Measurements from ENCODE around the gene EML6.

DNA sequence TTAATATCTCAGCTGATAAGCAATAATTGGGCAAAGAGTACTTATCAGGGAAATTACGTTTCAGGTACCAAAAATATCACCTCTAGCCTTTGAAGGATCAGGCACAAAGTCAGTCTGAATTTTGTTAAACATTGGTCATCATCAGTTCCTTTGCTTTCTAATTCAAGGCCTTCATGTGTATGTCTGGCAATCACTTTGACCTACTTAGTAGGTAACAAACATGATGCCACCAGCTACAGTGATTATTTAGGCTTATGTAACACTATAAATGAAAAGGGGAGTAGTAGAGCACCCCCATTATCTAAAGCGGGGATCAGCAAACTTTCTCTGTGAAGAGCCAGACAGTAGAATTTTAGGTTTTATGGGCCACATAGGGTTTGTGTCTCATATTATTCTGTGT lies 251.7 kb downstream of the EML6 start:
- TF ChIP-seq, protein P1, sequence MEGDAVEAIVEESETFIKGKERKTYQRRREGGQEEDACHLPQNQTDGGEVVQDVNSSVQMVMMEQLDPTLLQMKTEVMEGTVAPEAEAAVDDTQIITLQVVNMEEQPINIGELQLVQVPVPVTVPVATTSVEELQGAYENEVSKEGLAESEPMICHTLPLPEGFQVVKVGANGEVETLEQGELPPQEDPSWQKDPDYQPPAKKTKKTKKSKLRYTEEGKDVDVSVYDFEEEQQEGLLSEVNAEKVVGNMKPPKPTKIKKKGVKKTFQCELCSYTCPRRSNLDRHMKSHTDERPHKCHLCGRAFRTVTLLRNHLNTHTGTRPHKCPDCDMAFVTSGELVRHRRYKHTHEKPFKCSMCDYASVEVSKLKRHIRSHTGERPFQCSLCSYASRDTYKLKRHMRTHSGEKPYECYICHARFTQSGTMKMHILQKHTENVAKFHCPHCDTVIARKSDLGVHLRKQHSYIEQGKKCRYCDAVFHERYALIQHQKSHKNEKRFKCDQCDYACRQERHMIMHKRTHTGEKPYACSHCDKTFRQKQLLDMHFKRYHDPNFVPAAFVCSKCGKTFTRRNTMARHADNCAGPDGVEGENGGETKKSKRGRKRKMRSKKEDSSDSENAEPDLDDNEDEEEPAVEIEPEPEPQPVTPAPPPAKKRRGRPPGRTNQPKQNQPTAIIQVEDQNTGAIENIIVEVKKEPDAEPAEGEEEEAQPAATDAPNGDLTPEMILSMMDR (IDR thresholded peaks at IDR 0.05) = no peak
- TF ChIP-seq POLR2AphosphoS5 (IDR thresholded peaks at IDR 0.05) (no peak), POLR2A (IDR thresholded peaks at IDR 0.05) (no peak), EP300 (IDR thresholded peaks at IDR 0.05) (no peak)

Measured in upper lobe of left lung (tissue), 4 donors.